HG03457 (cell line): ENCODE data around the gene SAFB2.
"Not testable (repeated sequence)": the region's sequence is repeated elsewhere in the genome, so short reads cannot be mapped to it uniquely, and the experiment has no call there.

ENCODE experiments used
- ATAC-seq: cut with Tn5 transposase; IDR thresholded peaks from one replicate; pipeline ENCODE4 v1.9.1; 2021; ENCODE audit warnings: moderate number of reproducible peaks; ENCODE audit not compliant: unreplicated experiment

The SAFB2 gene

DNA sequence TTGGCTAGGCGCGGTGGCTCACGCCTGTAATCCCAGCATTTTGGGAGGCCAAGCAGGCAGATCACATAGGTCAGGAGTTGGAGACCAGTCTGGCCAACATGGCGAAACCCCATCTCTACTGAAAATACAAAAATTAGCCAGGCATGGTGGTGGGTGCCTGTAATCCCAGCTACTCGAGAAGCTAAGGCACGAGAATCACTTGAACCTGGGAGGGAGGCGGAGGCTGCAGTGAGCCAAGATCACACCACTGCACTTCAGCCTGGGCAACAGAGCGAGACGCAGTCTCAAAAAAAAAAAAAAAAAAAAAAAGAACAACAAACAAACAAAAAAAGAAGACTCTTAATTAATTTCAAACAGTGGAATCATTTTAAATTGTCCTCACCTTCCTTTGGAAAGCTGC is 13.8 kb downstream of the SAFB2 start:
- ATAC-seq: not testable (repeated sequence)

DNA sequence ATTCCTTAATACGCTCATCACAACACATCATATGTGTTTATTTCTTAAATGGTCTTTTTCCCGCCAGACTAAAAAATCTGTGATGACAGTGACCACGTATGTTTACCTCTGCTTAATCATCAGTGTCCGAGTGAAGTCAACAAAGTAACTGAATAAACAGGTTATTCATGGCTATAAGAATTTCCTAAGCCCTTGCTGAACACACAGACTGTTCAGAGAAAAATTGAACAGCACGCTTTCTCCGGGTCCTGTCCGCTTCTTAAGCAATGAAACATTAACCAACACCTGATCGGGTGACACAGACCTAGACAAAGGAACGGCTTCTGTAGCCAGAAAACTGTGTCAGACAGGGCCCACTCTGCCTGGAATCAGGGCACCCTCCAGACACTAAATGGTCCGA is 14.3 kb downstream of the SAFB2 start:
- no peak for ATAC-seq

DNA sequence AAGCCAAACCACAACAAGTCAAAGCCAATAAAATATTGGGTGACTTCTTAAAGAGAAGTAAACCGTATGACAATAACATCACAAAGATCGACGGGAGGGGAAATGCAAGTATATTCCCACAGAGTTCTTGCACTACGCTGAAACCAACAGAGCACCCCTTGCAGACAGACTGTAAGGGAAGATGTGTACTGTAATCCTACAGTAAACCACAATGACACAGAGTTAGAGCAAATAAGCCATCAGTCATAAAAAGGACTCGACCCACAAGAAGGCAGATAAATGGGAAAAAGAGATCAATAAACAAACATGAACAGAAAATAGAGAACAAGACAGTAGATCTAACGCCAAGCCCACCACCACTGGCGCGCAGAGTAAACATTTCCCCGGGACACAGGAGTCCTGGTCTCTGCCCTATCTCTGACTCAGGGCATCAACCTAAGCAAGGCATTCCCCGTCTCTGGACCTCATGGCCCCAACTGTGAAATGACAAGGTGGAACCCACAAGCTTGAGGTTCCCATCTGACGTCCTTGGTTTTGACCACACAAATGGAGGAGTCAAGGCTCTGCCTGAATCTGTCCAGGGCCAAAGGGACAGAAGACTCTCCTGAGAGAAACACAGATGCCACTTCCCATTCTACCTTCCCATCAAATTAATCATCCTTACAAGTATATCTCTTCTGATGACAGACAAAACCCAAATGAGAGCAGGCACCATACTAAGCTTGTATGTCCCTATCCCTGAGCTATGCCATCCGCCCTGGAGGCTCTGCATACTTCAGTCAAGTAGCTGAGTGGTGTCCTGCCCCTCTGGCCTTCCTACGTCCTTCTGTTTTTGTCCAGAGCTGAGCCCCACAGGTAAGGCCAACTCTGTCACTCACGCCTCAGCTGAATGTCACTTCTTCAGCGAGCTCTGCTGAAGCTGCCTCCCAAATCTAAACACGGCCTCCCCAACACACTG is 15.0 kb downstream of the SAFB2 start:
- ATAC-seq: no peak

DNA sequence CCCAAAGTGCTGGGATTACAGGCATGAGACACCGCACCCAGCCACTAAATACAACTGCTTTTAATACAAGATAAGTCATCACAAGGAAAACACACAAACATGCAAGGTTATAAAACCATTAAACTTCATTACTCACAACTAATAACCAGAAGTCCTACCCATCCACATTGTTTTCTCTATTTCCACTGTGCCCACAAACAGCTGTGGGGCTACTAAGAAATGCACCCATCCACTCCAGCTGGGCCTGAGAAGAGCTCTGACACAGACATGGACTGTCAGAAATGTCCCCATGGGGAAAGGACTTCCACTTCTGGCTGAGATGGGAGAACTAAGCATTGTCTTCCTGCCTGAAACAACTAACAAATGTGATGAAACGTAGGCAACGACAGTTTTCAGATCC is 17.2 kb downstream of the SAFB2 start:
- ATAC-seq: no peak

DNA sequence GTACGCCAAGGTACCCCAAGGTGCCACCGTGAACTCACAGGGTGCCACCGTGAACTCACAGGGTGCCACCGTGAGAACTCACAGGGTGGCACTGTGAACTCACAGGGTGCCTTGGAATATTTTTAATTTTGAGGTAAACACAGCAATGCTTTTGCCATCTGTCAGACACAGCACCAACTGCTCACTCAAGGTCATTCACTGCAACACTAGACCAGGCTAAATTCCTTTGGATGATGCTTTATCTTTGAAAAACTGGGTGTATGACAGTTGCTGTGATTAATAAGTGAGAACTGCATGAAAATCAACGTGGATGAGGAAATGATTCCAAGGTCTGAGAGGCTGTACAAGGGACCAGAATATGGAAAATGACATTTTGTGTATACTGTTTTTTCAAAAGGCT is 18.9 kb downstream of the SAFB2 start:
- ATAC-seq: no peak

DNA sequence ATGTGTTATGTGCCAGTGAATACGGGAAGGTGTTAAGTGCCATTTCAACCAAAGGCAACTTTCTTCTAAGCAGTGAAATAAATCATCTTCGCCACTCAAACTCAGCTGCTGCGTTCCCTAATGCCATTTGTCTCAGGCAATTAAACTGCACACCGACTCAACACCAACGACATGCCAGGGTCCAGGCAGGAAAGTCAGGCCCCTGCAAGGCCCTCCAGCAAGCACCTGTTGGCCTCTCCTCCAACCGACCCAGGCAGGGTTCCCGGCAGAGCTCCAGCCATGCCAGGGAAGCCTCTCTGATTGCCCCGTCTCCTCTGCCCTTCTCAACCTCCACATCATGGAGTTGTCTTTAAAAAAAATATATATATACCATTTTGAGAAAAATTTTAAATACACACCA is 21.8 kb downstream of the SAFB2 start:
- ATAC-seq: no peak

DNA sequence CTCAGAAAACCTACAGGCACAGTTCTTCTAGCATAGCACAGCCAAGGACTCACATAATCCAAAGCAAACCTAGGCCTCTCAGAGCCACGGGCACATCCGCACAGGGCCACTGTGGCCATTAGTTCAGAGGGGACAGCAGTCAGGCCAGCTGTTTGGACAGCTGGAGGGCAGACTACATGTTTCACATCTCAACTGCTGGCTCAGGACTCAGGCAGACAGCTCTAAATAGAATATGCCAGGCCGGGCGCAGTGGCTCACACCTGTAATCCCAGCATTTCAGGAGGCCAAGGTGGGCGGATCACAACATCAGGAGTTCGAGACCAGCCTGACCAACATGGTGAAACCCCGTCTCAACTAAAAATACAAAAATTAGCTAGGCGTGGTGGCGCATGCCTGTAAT is 26.8 kb downstream of the SAFB2 start:
- no peak for ATAC-seq

DNA sequence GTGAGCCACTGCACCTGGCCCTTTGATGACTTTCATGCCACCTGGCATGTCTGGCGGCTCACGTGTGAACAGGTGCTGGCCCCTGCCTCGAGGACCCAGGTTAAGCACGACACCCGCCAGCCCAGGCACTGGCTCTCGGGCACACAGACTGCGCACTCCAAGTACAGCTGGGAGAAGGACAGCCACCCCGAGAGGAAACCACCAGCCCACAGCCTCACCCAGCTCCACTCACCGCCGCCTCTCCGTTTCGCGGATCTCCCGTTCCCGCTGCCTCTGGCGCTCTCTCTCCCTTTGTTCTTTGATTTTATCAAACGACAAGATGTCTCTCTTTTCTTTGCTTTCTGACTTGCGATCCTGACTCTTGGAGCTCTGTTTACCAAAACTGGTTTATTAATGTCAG is 27.4 kb downstream of the SAFB2 start:
- ATAC-seq: no peak

DNA sequence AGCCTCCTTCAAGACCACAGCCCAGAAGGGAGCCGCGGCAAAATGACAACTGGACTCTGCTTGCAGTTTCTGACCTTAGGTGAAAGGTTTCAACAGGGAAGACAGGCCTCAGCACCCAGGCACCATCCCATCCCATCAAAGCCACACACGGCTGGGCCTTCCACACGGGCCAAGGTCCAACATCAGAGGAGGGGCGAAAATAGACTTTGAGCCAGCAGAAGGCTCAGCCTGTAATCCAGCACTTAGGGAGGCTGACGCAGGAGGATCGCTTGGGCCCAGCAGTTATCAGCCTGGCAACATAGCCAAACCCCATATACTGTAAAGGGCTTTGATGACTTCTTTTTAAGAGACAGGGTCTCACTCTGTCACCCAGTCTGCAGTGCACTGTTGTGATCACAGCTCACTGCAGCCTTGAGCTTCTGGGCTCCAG is 28.0 kb downstream of the SAFB2 start:
- no peak for ATAC-seq

DNA sequence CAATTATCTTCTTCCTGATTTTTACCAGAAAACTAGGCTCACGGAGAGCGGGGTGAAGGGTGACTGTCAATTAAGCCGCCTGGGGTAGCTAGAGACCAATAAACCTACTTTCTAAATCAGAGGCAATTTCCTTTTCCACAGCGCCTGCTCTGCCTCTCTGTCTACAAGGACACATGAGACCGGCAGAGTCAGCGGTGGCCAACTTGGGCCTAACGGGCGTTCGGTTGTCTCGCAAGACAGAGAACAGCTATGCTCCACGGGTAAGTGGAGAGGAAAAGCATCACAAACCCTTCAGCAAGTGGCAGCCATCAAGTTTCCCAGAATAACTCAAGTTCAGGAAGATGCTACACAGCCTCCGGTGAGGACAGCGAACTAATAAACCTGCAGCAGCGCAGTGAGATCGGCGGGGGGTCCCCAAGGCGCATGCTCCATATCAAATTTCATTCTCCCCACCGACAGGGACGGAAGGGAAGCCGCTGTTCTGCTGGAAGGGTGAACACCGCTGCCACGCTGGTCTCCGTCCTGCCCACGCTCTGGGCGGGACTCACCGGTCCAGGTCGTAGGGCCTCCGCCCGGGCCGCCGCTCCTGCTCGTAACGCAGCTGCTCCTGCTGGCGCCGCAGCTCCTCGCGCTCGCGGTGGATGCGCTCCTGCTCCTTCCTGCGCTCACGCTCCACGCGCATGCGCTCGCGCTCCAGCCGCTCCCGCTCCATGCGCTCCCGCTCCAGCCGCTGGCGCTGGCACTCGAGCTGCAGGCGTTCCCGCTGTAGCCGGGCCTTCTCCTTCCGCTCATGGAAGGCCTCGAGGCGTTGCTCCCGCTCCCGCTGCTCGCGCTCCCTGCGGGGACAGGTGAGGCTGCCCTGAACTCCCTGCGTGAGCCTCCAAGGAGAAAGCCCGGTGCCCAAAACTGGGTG is 29.0 kb downstream of the SAFB2 start:
- ATAC-seq: no peak

DNA sequence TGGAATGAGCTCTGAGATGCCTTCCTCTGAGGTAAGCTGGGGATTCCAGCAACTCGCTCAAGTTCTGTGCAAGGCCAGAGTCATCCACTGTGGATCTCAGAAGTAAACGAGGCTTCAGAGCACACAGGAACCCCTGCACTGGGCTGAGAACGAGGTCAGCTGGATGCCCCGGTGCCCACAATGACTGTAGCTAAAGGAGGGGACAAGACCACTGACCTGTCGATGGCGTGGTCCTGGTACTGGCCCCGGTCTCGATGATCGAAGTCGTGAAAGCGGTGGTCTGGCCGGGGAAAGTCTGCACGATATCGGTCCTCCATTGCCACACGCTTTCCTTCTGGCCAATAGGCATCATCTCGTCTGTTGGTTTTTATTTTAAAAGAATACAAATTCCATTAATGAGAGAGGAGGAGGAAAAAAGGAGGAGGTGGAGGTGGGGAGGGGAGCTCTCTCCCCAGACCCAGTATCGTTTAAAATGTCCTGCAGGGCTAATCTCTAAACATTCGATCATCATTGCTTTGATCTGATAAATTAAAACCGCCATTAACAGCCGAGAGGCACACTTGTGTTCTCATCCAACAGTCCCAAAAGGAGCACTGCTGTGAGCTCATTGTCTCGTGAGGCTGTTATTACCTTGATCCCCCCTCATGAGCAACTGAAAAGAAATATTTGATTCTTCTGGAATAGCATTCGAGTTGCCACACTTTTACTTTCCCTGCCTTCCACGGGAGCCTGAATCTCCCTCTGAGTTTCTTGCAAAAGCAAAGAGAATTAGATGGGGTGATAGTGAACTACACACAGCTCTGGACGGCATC is 29.8 kb downstream of the SAFB2 start:
- no peak for ATAC-seq

DNA sequence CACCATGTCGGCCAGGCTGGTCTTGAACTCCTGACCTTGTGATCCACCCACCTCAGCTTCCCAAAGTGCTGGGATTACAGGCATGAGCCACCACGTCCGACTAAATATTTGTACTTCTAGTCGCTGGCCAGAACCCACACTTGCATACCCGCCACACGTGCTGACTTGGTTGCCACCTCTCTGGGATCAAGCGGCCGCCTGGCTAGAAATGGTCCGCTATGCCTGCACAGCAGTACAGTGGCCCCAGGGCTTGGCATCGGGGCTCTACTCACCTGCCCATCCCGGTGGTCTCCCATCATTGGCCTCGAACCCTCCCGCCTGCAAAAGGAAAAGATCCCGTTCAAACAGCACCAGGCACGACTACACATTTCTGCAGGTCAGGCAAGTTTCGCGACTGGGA is 31.1 kb downstream of the SAFB2 start:
- ATAC-seq: no peak

DNA sequence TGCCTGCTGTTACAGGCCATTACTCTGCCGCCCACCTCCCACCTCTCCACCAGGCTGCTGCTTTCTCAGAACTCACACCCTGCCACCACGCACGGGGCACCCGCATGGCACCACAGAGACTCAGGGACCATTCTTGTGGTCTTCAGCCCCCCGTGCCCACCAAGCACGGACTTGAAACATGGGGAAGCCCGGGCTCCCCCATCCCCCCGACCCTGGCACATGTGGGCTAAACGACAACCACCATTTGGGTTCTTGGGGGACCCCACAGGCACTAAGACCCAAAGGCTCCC is 31.8 kb downstream of the SAFB2 start:
- ATAC-seq: no peak

DNA sequence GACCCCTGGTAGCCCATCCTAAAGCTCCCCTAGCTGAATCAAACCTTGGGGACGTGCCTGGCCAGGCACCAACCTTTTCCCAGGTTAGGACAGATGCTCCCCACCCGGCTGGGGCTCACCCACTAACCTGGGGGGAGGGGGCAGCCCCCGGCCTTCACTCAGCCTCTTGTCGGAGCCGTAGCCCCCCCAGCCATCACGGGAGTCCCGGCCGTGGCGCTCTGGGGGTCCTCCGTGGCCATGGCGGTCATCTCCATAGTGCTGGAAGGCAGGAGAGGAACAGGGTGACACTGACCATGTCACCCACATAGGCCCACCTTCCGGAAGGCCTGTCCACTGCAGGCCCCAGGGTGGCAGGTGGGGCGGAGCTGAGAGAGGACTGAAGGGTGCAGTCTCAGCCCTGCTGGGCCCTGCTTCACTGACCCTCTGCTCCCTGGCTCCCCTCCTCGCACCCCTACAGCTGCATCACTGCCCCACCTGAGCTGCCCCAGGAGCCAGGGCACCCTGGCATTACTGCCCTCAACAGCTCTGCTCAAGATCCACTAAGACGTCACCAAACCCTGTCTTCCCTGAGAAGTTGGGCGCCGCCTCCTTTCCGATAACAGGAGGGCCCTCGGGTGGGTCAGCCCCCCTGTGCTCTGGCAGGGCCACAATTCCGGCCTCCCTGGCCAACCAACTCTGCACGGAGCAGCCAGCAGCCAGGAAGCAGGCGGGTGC is 32.3 kb downstream of the SAFB2 start:
- ATAC-seq: no peak

DNA sequence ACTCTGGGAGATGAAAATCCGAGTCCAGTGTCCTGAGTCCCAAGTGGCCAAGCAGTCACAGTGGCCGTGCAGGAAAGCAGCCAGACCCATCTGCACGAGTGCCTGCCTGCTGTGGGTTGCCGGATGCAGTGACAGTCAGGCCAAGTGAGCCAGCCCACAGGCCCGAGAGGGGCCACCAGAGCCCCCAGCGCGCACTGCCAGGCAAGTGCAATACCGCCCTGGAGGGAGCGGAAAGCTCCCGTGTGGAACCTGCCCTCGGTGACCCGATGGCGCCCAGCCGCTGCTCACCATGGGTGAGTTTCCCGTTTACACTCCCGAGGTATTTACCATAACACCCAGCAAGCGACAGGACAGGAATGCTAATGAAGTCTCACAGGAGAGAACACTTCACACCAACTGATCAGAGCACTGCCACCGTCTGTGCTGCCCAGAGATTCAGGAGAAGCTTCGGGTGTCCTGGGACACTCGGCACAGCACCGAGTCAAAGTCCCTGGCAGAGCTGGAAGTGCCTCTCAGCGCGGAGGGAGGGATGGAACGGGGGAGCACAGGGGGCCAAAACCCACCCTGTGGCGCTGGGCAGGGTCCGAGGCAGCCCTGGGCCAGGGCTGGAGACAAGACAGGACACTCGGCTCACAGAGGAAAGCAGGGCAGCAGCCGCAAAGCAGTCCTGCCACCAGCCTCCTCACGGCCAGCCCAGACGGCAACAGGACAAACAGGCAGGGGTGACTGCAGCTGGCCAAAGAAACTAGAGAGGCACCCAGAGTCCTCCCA is 33.5 kb downstream of the SAFB2 start:
- ATAC-seq: no peak

DNA sequence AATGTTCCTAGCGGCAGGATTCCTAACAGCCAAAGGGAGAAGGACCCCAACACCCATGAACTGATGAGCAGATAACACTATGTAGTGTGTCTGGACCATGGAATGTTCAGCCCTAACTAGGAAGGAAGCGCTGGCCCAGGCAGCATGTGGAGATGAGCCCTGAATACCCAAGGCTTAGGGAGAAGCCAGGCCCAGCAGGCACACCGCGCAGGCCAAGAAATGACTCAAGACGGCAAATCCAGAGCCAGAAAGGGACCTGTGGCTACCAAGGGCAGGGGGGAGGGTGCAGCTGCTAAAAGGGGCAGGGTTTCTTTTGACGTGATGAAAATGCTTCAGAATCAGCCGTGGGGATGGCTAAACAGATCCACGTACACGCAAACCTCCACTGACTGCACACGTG is 34.1 kb downstream of the SAFB2 start:
- ATAC-seq: no peak

DNA sequence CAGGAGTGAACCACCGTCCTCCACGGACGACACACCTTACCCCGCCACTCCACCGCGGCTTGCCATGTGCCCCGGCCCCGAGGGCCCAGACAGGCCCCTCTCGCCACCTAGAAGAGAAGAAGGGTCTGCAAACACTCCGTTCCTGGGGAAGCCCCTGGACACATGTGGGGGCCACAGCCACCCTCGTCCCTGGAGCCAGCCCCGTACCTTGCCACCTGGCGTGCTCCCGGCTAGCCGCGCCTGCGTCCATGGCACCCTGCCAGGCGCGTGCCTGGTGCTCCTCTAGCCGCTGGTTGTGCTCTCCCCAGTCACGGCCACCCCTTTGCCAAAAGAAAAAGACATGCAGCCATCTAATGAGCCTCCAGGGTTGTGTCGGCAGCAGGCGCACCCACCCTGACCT is 34.9 kb downstream of the SAFB2 start:
- no peak for ATAC-seq

DNA sequence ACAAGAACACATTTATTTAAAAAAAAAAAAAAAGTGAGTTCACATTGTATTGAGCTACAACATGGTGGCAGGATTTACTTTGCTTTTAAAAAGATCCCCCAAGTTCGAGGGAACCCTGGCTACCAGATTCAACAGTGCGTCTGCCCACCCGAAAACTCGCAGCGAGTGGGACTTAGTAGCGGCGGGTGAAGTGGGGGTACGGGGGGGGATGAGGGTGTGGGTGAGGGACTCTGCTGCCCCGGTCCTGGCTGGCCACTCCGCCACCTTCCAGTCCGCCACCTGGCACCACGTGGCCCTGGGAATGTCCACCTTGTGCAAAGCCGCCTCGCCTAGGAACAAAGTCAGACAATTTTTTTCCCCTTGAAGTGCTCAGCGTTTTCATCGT is 35.5 kb downstream of the SAFB2 start:
- no peak for ATAC-seq

DNA sequence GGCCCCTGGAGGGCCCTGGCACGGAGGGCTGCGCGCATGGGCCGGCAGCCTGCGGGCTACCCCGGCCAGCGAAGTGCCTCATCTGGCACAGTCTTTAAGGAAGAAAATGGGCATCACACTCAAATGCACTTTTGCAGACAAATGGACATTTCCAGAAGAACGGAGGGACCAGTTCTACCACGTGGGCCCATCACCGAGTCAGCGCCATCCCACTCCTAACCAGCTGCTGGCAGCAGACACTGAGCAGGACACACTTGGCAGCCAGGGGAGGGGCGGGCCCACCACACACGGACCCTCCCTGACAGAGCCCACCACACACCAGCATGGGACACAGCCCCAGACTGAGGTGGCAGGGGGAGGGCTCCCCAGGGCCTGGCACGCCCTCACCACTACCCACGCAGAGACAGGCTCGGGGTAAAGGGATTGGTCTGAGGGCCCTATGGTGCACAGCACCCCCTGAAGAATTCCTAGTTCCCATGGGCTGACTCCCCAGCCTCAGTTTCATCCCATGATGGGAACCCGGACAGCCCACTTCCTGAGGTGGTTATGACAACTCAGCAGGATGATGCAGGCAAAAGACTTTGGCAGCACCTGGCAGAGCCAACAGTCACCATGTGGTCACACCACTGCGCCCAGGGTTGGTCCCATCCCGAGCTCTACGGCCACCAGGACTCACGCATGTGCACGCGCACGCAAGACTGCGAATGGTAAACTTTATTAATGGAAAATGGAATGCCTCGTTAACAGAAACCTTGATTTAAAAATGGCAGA is 36.1 kb downstream of the SAFB2 start:
- no peak for ATAC-seq
